ENCODE measurements around the gene FMO1.

- TF ChIP-seq CTCF (IDR thresholded peaks at IDR 0.05 in 2 of 3, conservative IDR thresholded peaks at IDR 0.05 in 1 of 3; ENCODE audit: control insufficient read depth in 2 of 3, extremely low read depth in 1 of 3, insufficient read depth in 1 of 3, low read depth in 3 of 3, low read length in 3 of 3) = no peak
- no peak for TF ChIP-seq TBL1XR1 (IDR thresholded peaks at IDR 0.05; ENCODE audit: low read depth, low read length)
- no peak for TF ChIP-seq NRF1 (conservative IDR thresholded peaks at IDR 0.05; ENCODE audit: low read depth, low read length)
- no peak for TF ChIP-seq CREM (IDR thresholded peaks at IDR 0.05; ENCODE audit: low read depth)
- no peak for TF ChIP-seq POLR2A (IDR thresholded peaks at IDR 0.05; ENCODE audit: low read depth, low read length)
- TF ChIP-seq YY1 (IDR thresholded peaks at IDR 0.05; ENCODE audit: low read depth, low read length) = no peak
- TF ChIP-seq EP300 (IDR thresholded peaks at IDR 0.05; ENCODE audit: borderline replicate concordance in 1 of 2, control insufficient read depth in 1 of 2, low read depth in 2 of 2, low read length in 2 of 2) = no peak
These were observed 35.5 kb upstream of the FMO1 start for GRCh38 chr1:171212607-171213351.
